ENCODE results near the gene SPATA18.

SPATA18 gene

DNA sequence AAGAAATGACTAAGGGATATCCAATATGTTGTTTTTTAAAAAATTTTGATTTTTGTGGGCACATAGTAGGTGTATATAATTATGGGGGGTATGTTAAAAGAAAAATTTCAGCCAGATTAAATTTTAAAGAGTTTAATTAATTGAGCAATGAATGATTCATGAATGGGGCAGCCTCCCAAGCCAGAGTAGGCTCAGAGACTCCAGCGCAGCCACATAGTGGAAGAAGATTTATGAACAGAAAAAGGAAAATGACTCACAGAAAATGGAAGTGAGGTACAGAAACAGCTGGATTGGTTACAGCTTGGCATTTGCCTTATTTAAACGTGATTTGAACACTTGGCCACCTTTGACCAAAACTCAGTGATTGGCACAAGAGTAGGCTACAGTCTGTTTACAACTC lies 91.7 kb downstream of the SPATA18 start:
- TF ChIP-seq, protein P1, sequence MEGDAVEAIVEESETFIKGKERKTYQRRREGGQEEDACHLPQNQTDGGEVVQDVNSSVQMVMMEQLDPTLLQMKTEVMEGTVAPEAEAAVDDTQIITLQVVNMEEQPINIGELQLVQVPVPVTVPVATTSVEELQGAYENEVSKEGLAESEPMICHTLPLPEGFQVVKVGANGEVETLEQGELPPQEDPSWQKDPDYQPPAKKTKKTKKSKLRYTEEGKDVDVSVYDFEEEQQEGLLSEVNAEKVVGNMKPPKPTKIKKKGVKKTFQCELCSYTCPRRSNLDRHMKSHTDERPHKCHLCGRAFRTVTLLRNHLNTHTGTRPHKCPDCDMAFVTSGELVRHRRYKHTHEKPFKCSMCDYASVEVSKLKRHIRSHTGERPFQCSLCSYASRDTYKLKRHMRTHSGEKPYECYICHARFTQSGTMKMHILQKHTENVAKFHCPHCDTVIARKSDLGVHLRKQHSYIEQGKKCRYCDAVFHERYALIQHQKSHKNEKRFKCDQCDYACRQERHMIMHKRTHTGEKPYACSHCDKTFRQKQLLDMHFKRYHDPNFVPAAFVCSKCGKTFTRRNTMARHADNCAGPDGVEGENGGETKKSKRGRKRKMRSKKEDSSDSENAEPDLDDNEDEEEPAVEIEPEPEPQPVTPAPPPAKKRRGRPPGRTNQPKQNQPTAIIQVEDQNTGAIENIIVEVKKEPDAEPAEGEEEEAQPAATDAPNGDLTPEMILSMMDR (IDR thresholded peaks at IDR 0.05; ENCODE audit: low read depth, low read length, missing control alignments): no peak
- DNase-seq (ENCODE audit: low read depth): no peak
- no peak overlapping the region for H3K4me3 ChIP-seq (ENCODE audit: low read depth, low read length)

DNA sequence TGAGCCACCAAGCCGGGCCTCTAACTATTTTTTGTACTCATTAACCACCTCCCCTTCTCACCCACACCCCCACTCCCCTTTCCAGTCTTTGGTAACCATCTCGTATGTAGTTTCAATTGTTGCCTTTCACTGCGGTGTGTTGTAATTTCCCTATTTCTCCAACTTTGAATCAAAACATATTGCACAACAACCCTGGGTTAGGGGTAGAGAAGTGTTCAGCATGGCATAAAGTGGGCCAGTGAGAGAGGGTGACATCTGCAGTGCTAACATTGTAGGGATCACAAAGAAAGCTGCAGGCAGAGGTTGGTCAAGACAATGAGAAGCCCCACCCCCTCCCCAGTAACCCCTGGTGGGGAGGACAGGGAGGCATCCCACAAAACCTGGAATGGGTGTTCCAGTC lies 92.7 kb downstream of the SPATA18 start:
- no peak for DNase-seq (ENCODE audit: low read depth)
- TF ChIP-seq, protein P1 (IDR thresholded peaks at IDR 0.05; ENCODE audit: low read depth, low read length, missing control alignments): no peak
- H3K4me3 ChIP-seq (ENCODE audit: low read depth, low read length): no peak overlapping the region

DNA sequence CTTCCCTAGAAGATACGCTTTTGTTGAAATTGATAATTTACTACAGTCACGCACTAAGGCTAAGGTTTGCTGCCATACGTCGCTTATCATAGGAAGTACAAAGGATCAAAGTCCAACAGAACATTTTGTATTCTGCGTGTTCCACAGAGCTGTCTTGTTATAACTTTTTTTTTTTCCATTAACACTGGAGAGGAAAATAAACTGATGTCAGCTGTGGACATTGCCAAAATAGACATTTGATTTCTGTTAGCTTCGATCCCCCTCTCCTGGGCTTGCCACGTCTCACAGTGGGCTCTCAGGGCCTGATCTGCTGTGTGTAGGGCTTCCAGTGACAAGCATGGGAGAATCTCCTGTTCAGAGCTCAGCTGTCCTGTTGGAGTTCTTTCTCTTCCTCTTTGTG lies 93.3 kb downstream of the SPATA18 start:
- H3K4me3 ChIP-seq (ENCODE audit: low read depth, low read length): no peak overlapping the region
- TF ChIP-seq, protein P1 (IDR thresholded peaks at IDR 0.05; ENCODE audit: low read depth, low read length, missing control alignments): no peak
- no peak for DNase-seq (ENCODE audit: low read depth)
